CD4-positive, alpha-beta T cell treated with Interleukin-15 for 1 hour (primary cell): ENCODE data around the gene NRL.

Source experiments
- DNase-seq: peaks from one replicate; pipeline ENCODE4 v3.0.0-alpha.2; 2020

Gene NRL

DNA sequence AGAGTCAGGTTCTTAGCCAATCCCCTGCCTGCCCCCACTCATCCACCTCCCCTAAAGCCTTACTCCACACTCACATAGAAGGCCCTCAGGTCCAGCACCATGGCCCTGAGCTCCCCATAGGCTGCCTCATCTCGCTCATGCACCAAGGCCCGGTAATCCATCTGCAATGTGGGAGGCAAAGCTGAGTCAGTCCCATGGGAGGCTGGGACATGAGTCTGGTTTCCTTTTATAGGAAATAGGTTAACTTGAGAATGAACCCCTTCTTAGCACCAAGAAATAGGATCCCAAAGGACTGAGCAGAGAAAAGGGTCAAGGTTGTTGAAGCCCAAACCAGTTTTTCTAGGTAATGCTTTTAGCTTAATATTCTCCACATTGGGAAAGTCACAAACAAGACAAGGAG, 28.8 kb upstream of the NRL start:
- no peak for DNase-seq

- DNase-seq = peak; percentile 99
Observed at GRCh38 chr14:24141097-24141880, 26.5 kb upstream of the NRL start, which contains the start of gene EMC9. Gene EMC9, minus strand, starts transcription at chr14:24141591. Its CDS starts 287 bp downstream, at chr14:24141304.

GRCh38 chr14:24139272-24139934, 24.7 kb upstream of the NRL start:
- no peak for DNase-seq

DNA sequence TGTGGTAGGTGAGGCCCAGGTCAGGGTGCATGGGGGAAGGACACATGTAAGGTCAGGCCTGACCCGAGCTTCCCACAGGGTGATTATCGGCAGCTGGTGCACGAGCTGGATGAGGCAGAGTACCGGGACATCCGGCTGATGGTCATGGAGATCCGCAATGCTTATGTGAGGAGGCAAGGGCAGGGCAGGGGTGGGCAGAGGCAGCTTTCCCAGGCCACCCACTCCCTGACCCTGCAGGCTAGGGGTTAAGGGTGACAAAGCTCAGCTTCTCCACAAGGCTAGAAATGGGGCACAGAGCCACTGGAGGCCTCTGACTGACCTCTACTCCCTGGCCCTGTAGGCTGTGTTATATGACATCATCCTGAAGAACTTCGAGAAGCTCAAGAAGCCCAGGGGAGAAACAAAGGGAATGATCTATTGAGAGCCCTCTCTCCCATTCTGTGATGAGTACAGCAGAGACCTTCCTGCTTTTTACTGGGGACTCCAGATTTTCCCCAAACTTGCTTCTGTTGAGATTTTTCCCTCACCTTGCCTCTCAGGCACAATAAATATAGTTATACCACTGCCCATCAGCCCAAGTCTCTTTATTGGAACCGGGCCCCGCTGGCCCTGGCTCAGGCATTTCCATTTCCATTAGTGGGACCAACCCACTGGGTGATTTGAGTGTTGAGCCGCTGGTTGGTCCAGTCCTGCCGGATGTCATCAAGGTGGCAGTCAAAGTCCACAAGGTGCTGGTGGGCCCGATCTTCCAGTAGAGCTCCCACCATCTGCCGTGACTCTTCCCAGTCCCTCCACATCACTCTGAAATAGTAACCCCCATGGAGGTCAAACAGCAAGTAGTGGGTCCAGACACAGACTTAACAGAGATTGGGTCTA, 23.9 kb upstream of the NRL start:
- no peak for DNase-seq

DNA sequence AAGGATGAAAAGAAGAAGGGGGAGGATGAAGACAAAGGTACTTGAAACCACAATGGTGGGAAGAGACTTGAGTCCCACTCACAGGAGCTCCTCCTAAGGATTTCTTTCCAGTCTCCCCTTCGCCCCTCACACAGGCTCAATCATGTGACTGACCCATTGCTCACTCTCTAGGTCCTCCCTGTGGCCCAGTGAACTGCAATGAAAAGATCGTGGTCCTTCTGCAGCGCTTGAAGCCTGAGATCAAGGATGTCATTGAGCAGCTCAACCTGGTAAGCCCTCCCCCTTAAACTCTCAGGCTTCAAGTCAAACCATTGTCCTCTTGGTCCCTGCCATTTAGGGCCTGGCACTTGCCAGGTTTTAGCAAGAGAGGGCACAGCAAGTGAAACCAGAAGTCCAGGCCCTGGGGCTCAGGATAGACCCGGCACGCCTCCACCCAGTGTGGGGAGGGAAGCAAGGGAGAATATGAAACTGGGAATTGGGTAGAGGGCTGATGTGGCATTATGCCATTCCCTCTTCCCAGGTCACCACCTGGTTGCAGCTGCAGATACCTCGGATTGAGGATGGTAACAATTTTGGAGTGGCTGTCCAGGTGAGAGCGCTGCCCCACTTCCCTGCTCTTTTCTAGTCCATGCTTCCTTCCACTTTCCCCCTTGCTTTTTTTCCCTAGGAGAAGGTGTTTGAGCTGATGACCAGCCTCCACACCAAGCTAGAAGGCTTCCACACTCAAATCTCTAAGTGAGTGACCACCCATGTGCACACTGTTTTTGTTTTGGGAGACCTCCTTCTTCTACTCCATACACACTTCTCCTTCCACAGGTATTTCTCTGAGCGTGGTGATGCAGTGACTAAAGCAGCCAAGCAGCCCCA, 23.0 kb upstream of the NRL start:
- DNase-seq = no peak

DNA sequence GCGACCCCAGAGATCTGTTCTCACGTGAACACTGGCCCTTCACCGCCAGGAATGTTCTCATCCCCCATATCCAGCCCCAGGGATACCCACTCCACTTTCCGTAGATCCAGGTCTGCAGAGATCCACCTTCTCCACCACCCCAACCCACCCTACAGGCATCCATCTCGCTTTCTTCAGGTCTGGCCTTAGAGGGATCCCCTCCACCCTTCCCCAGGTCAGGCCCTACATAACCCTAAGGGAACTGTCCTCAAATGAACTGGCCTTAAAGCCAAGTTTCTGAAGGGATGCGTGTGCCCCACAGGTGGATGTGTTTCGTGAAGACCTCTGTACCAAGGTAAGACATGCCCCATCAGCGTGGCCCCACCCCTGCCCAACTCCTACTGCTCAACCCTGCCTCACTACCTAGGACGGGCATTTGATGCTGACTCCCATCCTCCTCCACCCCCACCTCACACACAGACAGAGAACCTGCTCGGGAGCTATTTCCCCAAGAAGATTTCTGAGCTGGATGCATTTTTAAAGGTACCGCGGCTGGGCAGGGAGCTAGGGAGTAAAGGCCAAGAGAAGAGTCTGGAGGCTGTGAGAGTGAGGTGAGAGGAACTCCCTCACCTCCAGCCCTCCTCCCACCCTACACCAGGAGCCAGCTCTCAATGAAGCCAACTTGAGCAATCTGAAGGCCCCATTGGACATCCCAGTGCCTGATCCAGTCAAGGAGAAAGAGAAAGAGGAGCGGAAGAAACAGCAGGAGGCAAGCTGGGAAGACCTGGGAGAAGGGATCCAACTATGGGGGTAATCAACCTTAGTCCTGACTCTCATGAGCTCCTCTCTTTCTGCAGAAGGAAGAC, 22.2 kb upstream of the NRL start:
- no peak for DNase-seq

DNA sequence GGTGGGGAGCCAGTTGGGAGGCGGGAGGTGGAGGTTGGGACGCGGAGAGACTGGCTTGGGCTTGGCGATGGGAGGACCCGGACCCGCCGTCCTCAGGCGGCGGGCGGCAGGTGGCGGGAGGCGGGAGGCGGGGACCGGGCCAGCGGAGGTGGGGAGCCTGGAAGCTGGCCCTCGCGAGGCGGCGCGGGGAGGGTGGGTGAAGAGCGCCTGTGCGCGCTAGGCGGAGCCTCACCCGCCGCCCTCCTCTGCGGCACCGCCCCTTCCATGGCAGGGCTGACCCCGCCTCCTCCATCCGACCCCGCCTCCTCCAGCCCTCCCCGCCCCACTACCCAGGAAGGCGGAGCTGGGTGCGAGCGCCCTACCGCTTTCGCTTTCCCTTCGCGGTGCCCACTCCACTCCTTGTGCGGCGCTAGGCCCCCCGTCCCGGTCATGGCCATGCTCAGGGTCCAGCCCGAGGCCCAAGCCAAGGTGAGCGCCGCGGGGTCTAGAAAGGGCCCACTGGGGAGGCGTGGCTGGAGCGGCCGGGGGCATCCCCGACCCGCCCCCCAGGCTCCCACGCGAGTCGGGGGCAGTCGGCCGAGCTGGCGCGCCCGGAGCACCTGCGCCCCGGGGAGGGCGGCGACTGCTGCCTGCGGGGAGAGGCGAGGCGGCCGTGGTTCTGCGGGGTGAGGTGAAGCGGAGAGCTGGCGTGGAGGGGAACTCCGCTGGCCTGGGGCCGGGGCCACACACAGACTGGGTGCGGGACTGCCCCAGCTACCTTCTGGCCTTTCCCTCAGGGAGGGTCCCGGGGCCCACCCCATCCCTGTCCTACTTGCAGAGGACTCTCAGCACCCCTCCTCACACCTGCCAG, 21.3 kb upstream of the NRL start, which contains the start of gene PSME1:
PSME1 (plus strand) TSS at position 361 of the 850 bp plus-strand sequence; CDS start at position 430, 69 bp downstream.
- DNase-seq = peak; percentile 91

- no peak for DNase-seq
Observed at GRCh38 chr14:24135584-24135833, 20.8 kb upstream of the NRL start.

DNA sequence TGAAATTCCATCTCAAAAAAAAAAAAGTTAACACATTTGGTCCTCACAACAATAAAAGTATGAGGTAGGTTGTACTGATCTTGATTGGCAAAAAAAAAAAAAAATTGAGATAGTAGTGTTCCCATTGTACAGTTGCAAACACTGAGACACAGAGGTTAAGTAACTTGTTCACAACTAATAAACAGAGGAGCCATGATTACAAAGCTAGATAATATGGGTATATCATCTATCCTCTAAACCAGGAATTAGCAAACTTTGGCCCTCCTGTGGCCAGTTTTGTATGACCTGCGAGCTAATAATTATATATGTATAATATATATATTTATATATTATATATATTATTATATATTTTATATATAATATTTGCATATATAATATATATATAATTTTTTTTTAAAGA, 19.0 kb upstream of the NRL start:
- DNase-seq = no peak

- DNase-seq = no peak
Observed at GRCh38 chr14:24132976-24133375, 18.2 kb upstream of the NRL start.

DNA sequence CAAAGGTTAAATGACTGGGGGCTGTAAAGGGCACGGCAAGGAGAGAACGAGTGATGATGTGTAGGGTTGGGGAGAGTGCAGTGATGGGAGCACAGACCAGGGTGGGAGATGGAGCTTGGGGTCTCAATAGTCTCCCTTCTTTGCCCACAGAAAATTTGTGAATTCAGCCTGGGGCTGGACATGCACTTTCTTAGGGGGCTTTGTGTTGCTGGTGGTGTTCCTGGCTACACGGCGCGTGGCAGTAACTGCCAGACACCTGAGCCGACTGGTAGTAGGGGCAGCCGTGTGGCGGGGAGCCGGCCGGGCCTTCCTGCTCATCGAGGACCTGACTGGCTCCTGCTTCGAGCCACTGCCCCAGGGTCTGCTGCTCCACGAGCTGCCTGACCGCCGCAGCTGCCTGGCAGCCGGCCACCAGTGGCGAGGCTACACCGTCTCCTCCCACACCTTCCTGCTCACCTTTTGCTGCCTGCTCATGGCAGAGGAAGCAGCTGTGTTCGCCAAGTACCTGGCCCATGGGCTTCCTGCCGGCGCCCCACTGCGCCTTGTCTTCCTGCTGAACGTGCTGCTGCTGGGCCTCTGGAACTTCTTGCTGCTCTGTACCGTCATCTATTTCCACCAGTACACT, 17.4 kb upstream of the NRL start:
- peak; percentile 18 for DNase-seq

DNA sequence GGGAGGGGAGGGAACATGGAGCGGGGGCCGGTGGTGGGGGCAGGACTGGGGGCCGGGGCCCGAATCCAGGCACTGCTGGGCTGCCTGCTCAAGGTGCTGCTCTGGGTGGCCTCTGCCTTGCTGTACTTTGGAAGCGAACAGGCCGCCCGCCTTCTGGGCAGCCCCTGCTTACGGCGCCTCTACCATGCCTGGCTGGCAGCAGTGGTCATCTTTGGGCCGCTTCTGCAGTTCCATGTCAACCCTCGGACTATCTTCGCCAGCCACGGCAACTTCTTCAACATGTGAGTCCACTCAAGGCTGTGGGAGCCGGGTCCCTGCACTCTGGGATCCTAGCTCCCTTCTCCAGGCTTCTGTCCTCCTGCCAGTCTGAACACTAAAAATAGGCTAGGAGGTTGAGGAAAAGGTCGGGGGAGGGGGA, 16.8 kb upstream of the NRL start:
- DNase-seq = no peak

DNA sequence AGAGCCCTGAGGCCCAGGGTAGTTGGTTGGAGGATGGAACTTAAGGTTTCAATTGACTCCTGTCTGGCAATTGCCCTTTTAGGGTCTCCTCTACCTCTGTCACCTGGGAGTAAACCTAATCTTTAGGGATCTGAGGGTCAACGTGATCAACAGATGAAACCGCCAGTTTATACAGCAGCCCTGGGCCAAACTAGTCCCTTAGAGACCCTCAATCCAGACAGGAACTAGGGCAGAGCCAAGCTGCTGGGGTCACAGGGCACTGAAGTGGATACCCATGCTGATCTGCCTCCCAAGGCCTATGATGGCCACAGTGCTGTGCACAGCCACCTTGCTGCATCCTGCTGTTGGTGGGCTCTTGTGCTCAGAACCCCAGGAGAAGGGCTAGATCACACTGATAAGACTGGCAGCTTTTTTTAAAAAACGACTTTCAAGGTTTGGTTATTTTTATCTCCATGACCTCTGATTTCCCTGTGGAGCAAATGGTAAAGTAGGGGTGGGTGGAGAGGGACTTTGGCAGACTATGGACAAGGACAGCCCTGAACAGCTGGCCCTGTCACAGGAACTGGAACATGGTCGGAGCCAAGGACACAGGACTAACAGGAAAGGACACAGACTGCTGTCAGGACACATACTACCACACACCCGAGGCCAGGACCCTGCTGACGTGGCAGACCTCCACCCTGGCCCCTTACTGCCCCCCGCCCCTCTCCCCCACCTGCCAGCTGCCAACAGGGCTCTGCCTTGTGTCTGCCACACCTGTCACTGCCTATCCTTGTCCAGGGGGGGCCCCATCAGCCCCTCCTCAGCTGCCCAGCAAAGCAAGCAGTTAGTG, 16.2 kb upstream of the NRL start:
- no peak for DNase-seq

- no peak for DNase-seq
Observed at GRCh38 chr14:24130380-24130716, 15.6 kb upstream of the NRL start, which contains the start of gene FITM1. Gene FITM1, plus strand, starts transcription at chr14:24130659. Its CDS starts 905 bp downstream, at chr14:24131564.

DNA sequence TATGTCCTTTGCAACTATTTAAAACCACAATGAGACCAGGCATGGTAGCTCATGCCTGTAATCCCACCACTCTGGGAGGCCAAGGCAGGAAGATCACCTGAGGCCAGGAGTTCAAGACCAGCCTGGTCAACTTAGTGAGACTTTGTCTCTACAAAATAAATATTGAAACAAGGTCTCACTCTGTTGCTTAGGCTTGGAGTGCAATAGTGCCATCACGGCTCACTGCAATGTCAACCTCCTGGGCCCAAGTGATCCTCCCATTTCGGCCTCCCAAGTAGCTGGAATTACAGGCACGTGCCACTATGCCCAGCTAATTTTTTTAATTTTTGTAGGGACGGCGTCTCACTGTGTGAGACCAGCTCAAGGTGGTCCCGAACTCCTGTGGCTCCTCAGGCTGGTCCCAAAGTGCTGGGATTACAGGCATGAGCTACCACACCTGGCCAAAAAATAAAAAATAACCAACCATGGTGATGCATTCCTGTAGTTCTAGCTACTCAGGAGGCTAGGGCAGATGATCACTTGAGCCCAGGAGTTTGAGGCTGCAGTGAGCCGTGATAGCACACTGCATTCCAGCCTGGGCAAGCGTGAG, 14.8 kb upstream of the NRL start:
- no peak for DNase-seq

- no peak for DNase-seq
Observed at GRCh38 chr14:24127673-24128072, 12.9 kb upstream of the NRL start.

- no peak for DNase-seq
Observed at GRCh38 chr14:24126939-24127338, 12.2 kb upstream of the NRL start.
